ENCODE data around the gene CCNC.

GRCh38 chr6:99605911-99606655 is 37.6 kb upstream of the CCNC start:
- TF ChIP-seq POLR2AphosphoS5 (IDR thresholded peaks at IDR 0.05): no peak
- TF ChIP-seq CTCF (IDR thresholded peaks at IDR 0.05): no peak

Data from upper lobe of left lung (tissue), 4 donors.